ENCODE measurements around the gene JDP2.

GRCh38 chr14:75495882-75496281, 68.1 kb downstream of the JDP2 start:
- TF ChIP-seq CTCF (IDR thresholded peaks at IDR 0.05), result no peak
- no peak for TF ChIP-seq POLR2A (IDR thresholded peaks at IDR 0.05)

Measured in body of pancreas (tissue), 4 donors.